H9 (cell line): Measurements from ENCODE around the gene MGMT. TPM values are rescaled to one million over a fixed set of nuclear protein-coding genes. Genes with fewer than 3 reads are reported as not detected.

Source experiments
- DNase-seq: peaks from one replicate; pipeline ENCODE4 v3.0.0-alpha.2; 2017
- H2AFZ ChIP-seq: one replicate; pipeline ENCODE4 v1.6.1; 2013; ENCODE audit warnings: mild to moderate bottlenecking, low read length, control low read depth, moderate library complexity
- H2AK5ac ChIP-seq: 2 replicates; pipeline ENCODE4 v1.6.1; 2013; ENCODE audit warnings: low read length, control low read depth, mixed read lengths; ENCODE audit not compliant: insufficient read length
- H2BK120ac ChIP-seq: one replicate; pipeline ENCODE4 v1.6.1; 2013; ENCODE audit warnings: low read depth, mild to moderate bottlenecking, low read length, control low read depth, inconsistent platforms; ENCODE audit not compliant: poor library complexity, severe bottlenecking
- H2BK12ac ChIP-seq: 2 replicates; pipeline ENCODE4 v1.6.1; 2013; ENCODE audit warnings: low read length, control low read depth, mixed read lengths, low read depth; ENCODE audit not compliant: insufficient read length
- H2BK15ac ChIP-seq: 2 replicates; pipeline ENCODE4 v1.6.1; 2013; ENCODE audit warnings: low read depth, low read length, control low read depth
- H2BK20ac ChIP-seq: one replicate; pipeline ENCODE4 v1.6.1; 2013; ENCODE audit warnings: low read depth, mild to moderate bottlenecking, low read length, control low read depth, inconsistent platforms; ENCODE audit not compliant: poor library complexity, severe bottlenecking
- H2BK5ac ChIP-seq: 2 replicates; pipeline ENCODE4 v1.6.1; 2013; ENCODE audit warnings: low read length, control low read depth, mixed read lengths; ENCODE audit not compliant: insufficient read length
- H3K14ac ChIP-seq: 2 replicates; pipeline ENCODE4 v1.6.1; 2013; ENCODE audit warnings: low read length, control low read depth; ENCODE audit not compliant: insufficient read depth
- H3K18ac ChIP-seq: 2 replicates; pipeline ENCODE4 v1.6.1; 2013; ENCODE audit warnings: low read depth, mild to moderate bottlenecking, mixed read lengths, low read length, control low read depth; ENCODE audit not compliant: insufficient read length
- H3K23ac ChIP-seq: 2 replicates; pipeline ENCODE4 v1.6.1; 2013; ENCODE audit warnings: low read length, control low read depth, mixed read lengths, low read depth; ENCODE audit not compliant: insufficient read length
- H3K23me2 ChIP-seq: 2 replicates; pipeline ENCODE4 v1.6.1; 2013; ENCODE audit warnings: low read depth, mild to moderate bottlenecking, mixed read lengths, low read length, control low read depth; ENCODE audit not compliant: insufficient read length, poor library complexity, severe bottlenecking
- H3K27ac ChIP-seq: 2 replicates; pipeline ENCODE4 v1.5.1; 2013; ENCODE audit warnings: low read length, control low read depth, mixed read lengths, low read depth; ENCODE audit not compliant: insufficient read length
- H3K27me3 ChIP-seq: 2 replicates; pipeline ENCODE4 v1.6.1; 2013; ENCODE audit warnings: low read length, control low read depth, inconsistent platforms; ENCODE audit not compliant: insufficient read depth
- H3K4ac ChIP-seq: 2 replicates; pipeline ENCODE4 v1.6.1; 2013; ENCODE audit warnings: low read depth, mild to moderate bottlenecking, control low read depth, inconsistent platforms, low read length, moderate library complexity
- H3K4me1 ChIP-seq: 2 replicates; pipeline ENCODE4 v1.6.1; 2013; ENCODE audit warnings: low read length, control low read depth, inconsistent platforms; ENCODE audit not compliant: insufficient read depth
- H3K4me2 ChIP-seq: 2 replicates; pipeline ENCODE4 v1.6.1; 2013; ENCODE audit warnings: low read length, control low read depth, mixed read lengths; ENCODE audit not compliant: insufficient read length, insufficient read depth
- H3K56ac ChIP-seq: 2 replicates; pipeline ENCODE4 v1.6.1; 2013; ENCODE audit warnings: low read depth, mild to moderate bottlenecking, mixed read lengths, low read length, control low read depth; ENCODE audit not compliant: insufficient read length
- H3K79me1 ChIP-seq: 2 replicates; pipeline ENCODE4 v1.6.1; 2013; ENCODE audit warnings: low read depth, mild to moderate bottlenecking, moderate library complexity, low read length, control low read depth, inconsistent platforms; ENCODE audit not compliant: insufficient read depth, poor library complexity, severe bottlenecking
- H3K79me2 ChIP-seq: 2 replicates; pipeline ENCODE4 v1.6.1; 2013; ENCODE audit warnings: low read length, control low read depth, inconsistent platforms; ENCODE audit not compliant: insufficient read depth
- H3K9ac ChIP-seq: 2 replicates; pipeline ENCODE4 v1.6.1; 2013; ENCODE audit warnings: low read length, control low read depth, mixed read lengths; ENCODE audit not compliant: insufficient read length; ENCODE audit errors: extremely low read depth
- H3K9me3 ChIP-seq: one replicate; pipeline ENCODE4 v1.6.1; 2013; ENCODE audit warnings: low read depth, low read length, inconsistent platforms; ENCODE audit not compliant: control insufficient read depth
- H3T11ph ChIP-seq: one replicate; pipeline ENCODE4 v1.6.1; 2013; ENCODE audit warnings: mild to moderate bottlenecking, low read length, control low read depth, inconsistent platforms
- H4K20me1 ChIP-seq: one replicate; pipeline ENCODE4 v1.6.1; 2013; ENCODE audit not compliant: control insufficient read depth, insufficient read length, insufficient read depth
- H4K5ac ChIP-seq: 2 replicates; pipeline ENCODE4 v1.6.1; 2013; ENCODE audit warnings: low read depth, mild to moderate bottlenecking, mixed read lengths, low read length, control low read depth; ENCODE audit not compliant: insufficient read length
- H4K8ac ChIP-seq: replicated peaks from 2 replicates; pipeline ENCODE4 v1.6.1; 2013; ENCODE audit warnings: low read length, control low read depth, mixed read lengths, low read depth; ENCODE audit not compliant: insufficient read length
- H4K91ac ChIP-seq: 2 replicates; pipeline ENCODE4 v1.6.1; 2013; ENCODE audit warnings: low read depth, mild to moderate bottlenecking, moderate library complexity, mixed read lengths, low read length, control low read depth; ENCODE audit not compliant: insufficient read length
- H3K27ac Mint-ChIP-seq, 3 experiments: 2 replicates in 2 of 3; 3 replicates in 1 of 3; pipeline ENCODE4 v1.8.0; 2020 to 2021; ENCODE audit warnings: mixed read lengths in 3 of 3, mild to moderate bottlenecking in 1 of 3, moderate library complexity in 1 of 3
- H3K27me3 Mint-ChIP-seq: 2 replicates; pipeline ENCODE4 v1.8.0; 2021; ENCODE audit warnings: low read depth, mild to moderate bottlenecking, moderate library complexity, mixed read lengths
- H3K36me3 Mint-ChIP-seq, 3 experiments: 2 replicates in 2 of 3; 3 replicates in 1 of 3; pipeline ENCODE4 v1.8.0; 2020 to 2021; ENCODE audit warnings: low read depth in 3 of 3, mixed read lengths in 3 of 3; ENCODE audit not compliant: insufficient read depth in 1 of 3
- H3K4me1 Mint-ChIP-seq, 2 experiments: 2 replicates each; pipeline ENCODE4 v1.8.0; 2020; ENCODE audit warnings: mixed read lengths in 2 of 2
- H3K4me3 Mint-ChIP-seq, 2 experiments: 2 replicates in 1 of 2; 3 replicates in 1 of 2; pipeline ENCODE4 v1.8.0; 2020 to 2021; ENCODE audit warnings: mild to moderate bottlenecking in 2 of 2, mixed read lengths in 2 of 2, moderate library complexity in 1 of 2
- H3K9me3 Mint-ChIP-seq, 2 experiments: 2 replicates in 1 of 2; 3 replicates in 1 of 2; pipeline ENCODE4 v1.8.0; 2020; ENCODE audit warnings: mild to moderate bottlenecking in 2 of 2, mixed read lengths in 2 of 2, moderate library complexity in 1 of 2
- CTCF ChIP-seq: fragments of 200-600 bp; sonication (generic); conservative IDR thresholded peaks from 3 replicates; pipeline ENCODE4 v1.8.0; 2021; ENCODE audit warnings: antibody characterized with exemption, mild to moderate bottlenecking
- WGBS: extraction: QIAGEN DNeasy Blood & Tissue Kit; methylation state at CpG from one replicate; pipeline ENCODE4 v1.1.7; 2013; ENCODE audit warnings: missing lambda C conversion rate, low lambda C conversion rate, mixed read lengths; ENCODE audit not compliant: insufficient read length; ENCODE audit errors: extremely low coverage; 5-methylcytosine and 5-hydroxymethylcytosine counted together
- total RNA-seq: library from RNA; stranded (reverse); gene quantifications from 2 replicates; pipeline ENCODE4 v1.2.1, GENCODE V29; 2021

MGMT gene
- total RNA-seq, 1 experiment from 2014 or later, result 18.4 TPM

GRCh38 chr10:129764011-129764900 lies 297.2 kb downstream of the MGMT start:
- no peak for TF ChIP-seq CTCF
- peaks cover under 1% of the 10 kb centered on the region; the same call in 1 of the 2 replicates for H3K27me3 Mint-ChIP-seq
- no peaks in the 10 kb centered on the region for H4K20me1 ChIP-seq

More at GRCh38 chr10:129764011-129764900, 297.2 kb downstream of the MGMT start:
- no peak overlapping the region for H4K91ac ChIP-seq
- no peak overlapping the region for H2BK15ac ChIP-seq
- no peak overlapping the region; the same call in 1 of the 2 replicates for H3K14ac ChIP-seq
- no peak overlapping the region for H3K27ac ChIP-seq
- peak; percentile 12 for DNase-seq
- no peak overlapping the region for H2BK12ac ChIP-seq
- H3K23ac ChIP-seq, result no peak overlapping the region
- no peak overlapping the region for H2AFZ ChIP-seq
- H3K79me2 ChIP-seq, result no peaks in the 10 kb centered on the region
- H3K4me1 ChIP-seq, result no peaks in the 10 kb centered on the region
- H2BK120ac ChIP-seq, result no peak overlapping the region
- H4K8ac ChIP-seq, result no peak overlapping the region
- no peak overlapping the region for H2BK5ac ChIP-seq
- H3K27ac Mint-ChIP-seq, result no peak overlapping the region; a peak in 1 of 7 replicates
- no peak overlapping the region for H3K9ac ChIP-seq
- no peak overlapping the region for H2AK5ac ChIP-seq
- peaks cover 7 to 10% of the 10 kb centered on the region in 2 experiments for H3K4me1 Mint-ChIP-seq
- no CpG with 5 or more reads among the region's 23 CpGs for whole genome bisulfite sequencing
- H3K9me3 ChIP-seq, result no peaks in the 10 kb centered on the region
- no peak overlapping the region for H3T11ph ChIP-seq
- peaks cover 0 to under 1% (median 0%) of the 10 kb centered on the region in 3 experiments; a peak in 2 of 7 replicates for H3K36me3 Mint-ChIP-seq
- no peaks in the 10 kb centered on the region for H3K9me3 Mint-ChIP-seq
- no peak overlapping the region for H2BK20ac ChIP-seq
- no peaks in the 10 kb centered on the region for H3K27me3 ChIP-seq
- H3K4me3 Mint-ChIP-seq, result no peak overlapping the region; a peak in 1 of 5 replicates
- H3K4me2 ChIP-seq, result no peak overlapping the region
- no peaks in the 10 kb centered on the region for H3K79me1 ChIP-seq
- no peak overlapping the region for H3K4ac ChIP-seq
- H3K18ac ChIP-seq, result no peak overlapping the region
- no peaks in the 10 kb centered on the region for H3K23me2 ChIP-seq
- H3K56ac ChIP-seq, result no peak overlapping the region
- H4K5ac ChIP-seq, result no peak overlapping the region
